HG03571 (cell line): ENCODE data around the gene UNC93B1.

Source experiments
- ATAC-seq: cut with Tn5 transposase; IDR thresholded peaks from one replicate; pipeline ENCODE4 v1.9.1; 2021; ENCODE audit not compliant: unreplicated experiment

UNC93B1 gene

DNA sequence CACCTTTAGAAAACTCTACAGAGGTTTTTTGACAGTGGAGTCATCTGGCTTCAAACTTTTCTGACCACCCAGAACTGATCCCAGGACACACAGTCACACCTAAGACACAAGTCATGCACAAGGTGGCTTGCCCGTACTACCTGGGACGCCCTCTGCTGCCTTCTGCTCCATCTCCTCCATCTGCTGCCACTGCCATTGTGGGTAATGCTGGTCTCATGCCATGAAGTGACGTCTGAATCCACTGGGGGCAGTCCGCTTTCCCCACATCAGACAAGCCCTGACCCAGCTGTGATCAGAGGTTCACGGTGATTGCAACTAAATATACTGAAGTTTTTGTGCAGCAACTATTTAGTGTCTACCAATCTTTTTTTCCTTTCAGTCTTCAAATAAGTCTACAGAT lies 21.1 kb upstream of the UNC93B1 start:
- no peak for ATAC-seq

DNA sequence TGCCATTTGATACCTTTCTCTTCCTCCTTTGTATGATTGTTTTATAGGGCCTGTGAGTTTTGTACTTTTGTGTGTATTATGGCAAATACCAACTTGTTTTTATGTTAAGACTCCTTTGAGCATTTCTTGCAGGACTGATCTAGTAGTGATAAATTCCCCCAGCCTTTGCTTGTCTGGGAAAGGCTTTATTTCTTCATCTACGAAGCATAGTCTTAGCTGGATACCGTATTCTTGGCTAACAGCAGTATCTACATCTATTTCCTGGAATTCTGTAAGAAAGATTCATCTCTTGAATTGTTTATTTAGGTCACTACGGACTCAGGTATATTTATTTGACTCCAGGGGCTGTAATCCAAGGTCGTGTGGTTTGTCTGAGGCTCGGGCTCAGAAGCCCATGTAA lies 20.6 kb upstream of the UNC93B1 start:
- ATAC-seq: no peak

DNA sequence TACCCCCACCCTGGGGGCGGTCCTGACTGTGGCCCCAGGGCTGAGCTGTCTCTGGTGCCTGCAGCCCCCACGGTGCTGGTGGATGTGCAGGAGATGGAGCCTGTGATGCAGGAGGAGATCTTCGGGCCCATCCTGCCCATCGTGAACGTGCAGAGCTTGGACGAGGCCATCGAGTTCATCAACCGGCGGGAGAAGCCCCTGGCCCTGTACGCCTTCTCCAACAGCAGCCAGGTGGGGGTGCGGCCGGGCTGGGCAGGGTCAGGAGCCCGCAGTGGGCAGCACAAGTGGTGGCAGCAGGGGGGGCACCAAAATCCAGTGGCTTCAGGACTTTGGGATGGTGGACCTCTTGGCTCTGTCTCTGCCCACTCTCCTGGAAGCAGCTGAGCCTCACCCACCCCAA lies 18.6 kb upstream of the UNC93B1 start:
- ATAC-seq: no peak

DNA sequence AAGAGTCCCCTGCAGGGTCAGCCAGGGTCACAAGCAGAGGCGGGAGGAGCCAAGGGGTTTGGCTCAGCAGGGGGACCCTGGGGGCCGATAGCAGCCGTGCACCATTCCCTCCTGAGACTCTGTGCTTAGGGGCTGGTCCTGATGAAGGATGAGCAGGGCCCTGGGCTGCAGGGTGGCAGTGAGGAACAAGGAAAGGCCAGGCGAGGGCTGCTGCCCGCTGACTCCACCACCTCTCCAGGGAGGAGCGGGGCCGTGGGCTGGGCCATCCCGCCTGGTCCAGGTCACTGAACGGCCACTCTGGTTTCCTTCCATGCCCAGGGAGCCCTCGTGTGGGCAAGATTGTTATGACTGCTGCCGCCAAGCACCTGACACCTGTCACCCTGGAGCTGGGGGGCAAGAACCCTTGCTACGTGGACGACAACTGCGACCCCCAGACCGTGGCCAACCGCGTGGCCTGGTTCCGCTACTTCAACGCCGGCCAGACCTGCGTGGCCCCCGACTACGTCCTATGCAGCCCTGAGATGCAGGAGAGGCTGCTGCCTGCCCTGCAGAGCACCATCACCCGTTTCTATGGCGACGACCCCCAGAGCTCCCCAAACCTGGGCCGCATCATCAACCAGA lies 17.4 kb upstream of the UNC93B1 start:
- ATAC-seq: no peak

DNA sequence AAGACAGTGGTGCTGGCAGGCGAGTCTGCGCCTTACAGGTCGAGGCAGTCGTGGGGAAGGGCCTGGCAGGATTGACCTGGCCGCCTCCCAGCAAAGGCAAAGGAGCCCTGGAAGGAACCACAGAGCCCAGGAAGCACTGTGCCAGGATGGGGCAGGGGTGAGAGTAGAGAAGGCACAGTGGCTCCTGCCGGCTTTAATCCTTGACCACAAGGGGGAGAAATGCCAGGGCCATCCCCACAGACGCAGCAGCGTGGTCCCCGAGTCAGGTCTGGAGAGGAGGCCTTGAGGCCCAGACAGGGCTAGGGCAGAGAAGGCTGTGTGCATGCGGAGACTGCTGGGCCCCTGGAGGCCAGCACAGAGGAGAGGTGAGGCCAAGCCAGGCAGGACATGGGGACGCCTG lies 16.7 kb upstream of the UNC93B1 start:
- ATAC-seq: no peak

DNA sequence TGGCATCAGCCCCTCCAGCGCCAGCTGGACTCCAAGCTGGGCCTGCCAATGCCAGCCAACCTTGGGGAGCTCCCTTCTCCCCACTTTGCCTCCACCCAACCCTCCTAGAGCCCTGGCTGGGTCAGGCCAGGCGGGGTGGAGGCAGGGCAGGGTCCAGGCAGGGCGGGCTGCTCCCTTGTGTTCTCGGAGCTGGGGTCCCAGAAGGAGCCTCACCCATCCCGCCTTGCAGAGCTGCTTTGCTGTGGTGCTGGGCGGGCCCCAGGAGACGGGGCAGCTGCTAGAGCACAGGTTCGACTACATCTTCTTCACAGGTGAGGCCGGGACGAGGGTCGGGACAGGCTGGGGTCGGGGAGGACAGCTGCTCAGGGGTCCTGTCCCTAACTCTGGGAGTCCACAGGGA lies 15.6 kb upstream of the UNC93B1 start:
- no peak for ATAC-seq

DNA sequence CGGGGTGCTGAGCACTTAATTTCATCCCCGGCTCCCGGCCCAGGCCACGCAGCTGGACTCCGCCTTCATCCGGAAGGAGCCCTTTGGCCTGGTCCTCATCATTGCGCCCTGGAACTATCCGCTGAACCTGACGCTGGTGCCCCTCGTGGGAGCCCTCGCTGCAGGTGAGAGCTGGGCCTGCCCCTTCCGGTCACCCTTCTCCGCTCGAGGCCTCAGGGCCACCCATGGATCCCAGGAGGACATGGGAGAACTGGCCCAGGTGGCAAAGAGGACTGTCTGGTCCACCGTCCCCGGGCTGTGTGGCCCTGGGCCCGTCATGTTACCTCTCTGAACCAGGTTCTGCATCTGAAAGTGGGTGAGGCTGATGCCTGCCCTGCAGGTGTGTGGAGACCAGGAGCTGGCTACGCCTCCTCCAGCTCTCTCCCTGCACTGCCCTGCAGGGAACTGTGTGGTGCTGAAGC lies 14.9 kb upstream of the UNC93B1 start:
- no peak for ATAC-seq

DNA sequence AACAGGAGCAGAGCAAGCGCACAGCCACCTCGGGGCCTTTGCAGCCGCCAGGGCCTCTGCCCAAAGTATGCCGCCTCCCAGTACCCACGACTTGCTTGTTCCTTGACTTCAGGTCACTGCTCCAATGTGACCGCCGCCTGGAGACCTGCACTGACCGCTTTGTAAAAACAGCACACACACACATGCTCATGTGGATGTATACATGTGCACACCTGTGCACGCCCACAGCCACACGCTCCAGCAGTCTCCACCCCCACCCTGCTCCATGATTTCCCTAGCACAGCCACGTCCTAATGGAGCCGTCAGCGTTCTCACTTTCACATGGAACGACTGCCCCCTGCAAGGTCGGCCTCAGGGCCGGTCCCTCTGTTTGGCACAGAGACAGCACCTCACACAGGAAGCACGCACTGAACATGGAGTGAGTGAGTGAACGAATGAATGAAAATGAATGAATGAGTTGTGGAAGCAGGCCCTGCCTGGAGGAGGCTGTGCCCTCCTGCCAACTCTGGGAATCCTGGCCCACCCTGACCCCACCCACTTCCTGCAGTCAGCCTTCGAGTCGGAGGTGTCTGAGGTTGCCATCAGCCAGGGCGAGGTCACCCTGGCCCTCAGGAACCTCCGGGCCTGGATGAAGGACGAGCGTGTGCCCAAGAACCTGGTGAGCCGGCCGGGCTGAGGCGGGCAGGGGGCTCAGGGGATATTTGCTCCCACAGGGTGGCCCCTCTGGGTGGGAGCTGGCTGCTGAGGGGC lies 14.3 kb upstream of the UNC93B1 start:
- no peak for ATAC-seq

DNA sequence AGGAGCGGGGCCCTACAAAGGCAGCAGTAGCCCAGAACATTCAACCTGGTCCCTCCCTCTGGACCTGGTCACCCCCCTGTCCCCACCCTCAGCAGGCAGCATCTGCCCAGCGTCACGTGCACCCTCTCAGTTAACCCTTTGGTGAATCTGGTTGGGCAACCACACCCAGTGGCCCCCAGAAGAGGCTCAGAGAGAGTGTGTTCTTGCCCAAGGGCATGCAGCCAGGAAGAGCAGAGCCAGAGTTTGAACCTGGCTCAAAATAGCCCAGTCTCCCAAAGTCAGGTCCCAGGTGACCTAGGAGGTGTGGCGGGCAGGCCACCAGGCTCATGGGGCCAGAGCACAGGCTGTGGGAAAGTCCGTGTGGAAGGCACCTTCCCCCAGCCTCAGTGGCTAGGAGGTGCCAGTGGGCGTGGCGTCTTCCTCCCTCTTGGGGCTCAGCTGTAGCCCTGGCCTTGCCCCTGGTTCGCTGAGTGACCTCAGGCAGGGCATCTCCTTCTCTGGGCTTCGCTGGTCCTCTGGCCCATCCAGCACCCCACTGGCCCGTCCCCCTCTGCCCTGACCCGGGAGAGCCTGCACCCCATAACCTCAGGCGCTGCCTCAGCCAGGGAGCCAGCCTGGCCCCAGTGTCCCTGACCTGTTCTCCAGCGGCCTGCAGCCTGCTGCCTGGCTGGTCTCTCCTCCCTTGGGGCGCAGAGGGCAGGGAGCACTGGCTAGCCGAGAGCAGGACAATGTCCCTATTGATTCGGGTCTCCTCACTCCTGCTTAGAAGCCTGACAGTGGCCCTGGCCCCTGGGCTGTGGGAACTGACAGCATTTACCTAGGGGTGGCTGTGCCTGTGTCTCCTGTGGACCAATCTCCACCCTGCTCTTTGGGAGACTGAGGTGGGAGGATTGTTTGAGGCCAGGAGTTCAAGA lies 13.3 kb upstream of the UNC93B1 start:
- no peak for ATAC-seq

DNA sequence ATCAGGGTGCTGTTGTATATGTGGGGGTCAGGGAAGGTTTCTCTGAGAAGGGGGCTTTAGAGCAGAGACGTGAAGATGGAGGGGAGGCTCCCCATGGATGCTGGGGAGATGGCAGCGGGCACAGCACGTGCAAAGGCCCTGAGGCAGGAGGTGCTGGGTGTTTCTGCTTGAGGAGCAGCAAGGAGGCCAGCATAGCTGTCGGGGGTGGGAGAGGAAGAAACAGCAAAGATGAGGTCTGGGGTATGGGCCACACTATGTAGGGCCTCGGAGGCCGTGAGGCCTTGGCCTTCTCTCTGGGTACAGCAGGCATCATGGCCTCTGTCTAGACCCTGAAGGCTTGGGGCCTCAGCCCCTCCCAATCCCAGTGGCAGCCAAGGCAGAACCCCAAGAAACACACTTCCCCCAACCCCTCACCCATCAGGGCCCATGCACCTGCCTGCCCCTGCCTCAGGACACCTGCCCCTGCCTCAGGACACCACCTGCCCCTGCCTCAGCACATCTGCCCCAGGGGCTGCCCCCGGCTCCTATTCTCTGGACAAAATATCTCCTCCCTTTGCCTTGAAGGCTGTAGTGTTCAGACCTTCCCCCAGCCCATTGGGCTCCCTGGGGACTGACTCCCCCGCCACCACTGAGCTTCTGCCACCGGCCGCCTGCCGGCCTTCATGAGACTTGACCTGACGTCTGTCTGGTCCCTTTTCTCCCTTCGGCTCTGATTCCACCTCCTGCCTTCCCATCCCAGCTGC lies 12.4 kb upstream of the UNC93B1 start:
- ATAC-seq: no peak

DNA sequence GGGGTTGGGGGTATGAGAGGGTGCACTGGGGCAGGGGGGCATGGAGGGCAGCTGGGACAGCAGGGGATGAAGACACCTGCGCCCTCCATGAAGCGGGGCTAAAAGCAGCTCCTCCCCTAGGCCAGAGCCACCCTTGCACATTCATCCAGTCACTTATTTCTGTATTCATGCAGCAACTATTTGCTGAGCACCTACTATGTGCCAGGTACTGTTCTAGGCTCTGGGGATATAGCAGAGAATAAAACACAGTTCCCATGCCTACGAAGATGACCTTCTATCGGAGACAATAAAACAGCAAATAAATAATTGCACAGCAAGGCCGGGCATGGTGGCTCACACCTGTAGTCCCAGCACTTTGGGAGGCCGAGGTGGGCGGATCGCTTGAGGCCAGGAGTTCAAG lies 11.6 kb upstream of the UNC93B1 start:
- ATAC-seq: no peak

DNA sequence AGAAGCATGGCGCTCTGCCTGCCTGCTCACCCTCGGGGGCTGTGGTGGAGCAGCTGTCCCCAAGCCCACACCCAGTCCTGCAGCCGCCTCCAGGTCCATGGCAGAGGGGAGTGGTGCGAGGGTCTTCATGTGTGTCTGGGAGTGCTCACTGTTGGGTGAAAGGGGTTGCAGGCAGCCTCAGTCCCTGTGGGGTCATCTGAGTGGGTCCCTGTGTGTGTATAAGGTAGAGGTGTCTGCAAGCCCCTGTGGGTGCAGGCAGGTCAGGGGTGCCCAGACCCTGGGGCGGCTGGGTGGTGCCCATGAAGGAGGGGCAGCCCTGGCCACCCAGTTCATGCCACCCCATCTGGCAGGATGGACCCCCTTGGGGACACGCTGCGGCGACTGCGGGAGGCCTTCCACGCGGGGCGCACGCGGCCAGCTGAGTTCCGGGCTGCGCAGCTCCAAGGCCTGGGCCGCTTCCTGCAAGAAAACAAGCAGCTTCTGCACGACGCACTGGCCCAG lies 11.1 kb upstream of the UNC93B1 start:
- no peak for ATAC-seq

DNA sequence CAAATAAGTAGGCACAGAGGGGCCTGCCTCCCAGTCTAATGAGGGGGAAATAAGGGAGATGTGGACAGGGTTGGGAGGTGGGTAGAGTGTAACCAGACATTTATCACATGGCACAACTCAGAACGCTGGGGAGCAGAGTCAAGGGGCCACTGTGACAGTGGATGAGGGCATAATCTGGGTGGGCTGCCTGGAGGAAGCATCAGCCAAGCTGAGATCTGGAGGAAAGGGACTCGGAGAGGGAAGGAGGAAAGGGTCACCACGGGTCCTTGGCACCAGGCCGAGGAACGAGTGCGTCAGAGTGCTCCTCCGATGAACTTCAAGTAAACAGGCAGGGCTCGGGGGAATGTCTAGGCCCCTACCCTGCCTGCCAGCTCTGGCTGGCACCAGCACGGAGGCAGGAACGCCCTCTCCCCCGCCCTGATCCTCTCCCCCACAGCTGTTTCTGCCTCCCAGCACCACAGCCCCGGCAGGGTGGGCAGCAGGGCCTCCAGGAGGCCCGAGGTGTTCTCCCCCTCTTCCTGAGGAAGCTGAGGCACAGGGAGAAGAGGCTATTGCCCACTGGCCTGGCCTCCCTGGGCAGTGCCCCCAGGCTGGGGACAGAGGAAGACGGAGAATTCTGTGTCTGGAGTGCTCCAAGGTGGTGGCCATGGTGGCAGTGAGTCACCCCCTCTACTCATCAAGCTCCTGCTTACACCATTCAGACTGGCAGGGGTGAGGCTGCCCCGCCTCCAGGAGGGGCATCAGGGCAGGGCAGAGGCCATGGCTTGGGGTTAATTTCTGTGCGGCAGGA lies 10.5 kb upstream of the UNC93B1 start:
- no peak for ATAC-seq

DNA sequence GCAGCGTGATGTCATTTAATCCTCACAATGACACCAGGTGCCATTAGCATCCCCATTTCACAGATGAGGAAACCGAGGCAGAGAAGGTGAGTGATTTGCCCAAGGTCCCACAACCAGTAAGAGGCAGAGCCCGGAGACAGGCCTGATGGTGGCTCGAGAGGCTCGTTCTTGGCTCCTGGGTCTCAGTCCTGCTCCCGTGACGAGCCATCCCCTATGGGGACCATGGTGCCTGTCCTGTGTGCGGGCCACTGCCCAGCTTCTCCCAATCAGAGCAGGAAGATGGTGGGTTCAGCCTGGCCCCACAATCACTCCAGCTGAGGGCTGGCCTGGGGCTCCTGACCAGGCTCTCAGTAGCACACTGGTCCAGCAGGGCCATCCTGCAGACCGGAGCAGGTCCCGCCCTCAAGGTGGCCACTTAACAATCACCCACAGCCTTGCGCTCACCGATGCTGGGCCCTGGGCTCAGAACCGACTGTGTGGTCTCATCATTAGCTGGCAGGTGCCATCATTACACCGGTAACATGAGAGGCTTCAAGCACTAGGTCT lies 9.8 kb upstream of the UNC93B1 start:
- ATAC-seq: no peak

DNA sequence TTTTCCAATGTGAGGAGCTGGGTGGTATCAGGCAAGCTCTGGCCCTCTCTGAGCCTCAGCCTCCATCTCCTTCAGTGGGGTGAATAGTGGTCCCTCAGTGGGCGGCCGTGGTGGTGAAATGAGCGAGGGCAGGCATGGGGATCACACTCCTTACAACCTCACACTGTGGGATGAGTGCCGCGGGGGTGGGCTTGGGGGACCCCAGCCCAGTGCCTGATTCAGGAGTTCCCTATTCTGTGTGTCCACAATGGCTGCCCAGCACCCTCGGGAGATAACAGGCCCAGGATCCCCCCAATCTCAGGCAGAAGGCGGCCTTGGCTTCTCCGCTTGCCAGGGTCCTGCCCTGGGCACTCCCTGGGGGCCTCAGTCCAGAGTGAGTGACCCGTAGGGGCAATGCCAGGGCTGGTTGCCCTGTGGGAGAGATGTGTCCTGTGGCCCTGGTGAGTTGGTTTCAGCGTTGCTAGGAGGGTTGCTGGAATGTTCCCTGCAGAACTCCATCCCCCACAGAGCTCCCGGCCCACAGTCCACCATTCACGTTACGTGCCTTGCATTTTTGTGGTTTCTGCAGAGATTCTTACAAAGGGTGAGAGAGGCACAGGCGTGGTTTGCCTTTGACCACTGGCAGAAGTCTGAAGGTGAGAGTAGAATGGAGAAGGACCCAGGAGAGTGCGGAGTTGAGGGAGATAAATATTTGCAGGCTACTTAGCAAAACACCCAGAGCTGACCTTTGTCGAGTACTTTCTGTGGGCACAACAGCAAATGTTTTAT lies 9.1 kb upstream of the UNC93B1 start:
- ATAC-seq: no peak

DNA sequence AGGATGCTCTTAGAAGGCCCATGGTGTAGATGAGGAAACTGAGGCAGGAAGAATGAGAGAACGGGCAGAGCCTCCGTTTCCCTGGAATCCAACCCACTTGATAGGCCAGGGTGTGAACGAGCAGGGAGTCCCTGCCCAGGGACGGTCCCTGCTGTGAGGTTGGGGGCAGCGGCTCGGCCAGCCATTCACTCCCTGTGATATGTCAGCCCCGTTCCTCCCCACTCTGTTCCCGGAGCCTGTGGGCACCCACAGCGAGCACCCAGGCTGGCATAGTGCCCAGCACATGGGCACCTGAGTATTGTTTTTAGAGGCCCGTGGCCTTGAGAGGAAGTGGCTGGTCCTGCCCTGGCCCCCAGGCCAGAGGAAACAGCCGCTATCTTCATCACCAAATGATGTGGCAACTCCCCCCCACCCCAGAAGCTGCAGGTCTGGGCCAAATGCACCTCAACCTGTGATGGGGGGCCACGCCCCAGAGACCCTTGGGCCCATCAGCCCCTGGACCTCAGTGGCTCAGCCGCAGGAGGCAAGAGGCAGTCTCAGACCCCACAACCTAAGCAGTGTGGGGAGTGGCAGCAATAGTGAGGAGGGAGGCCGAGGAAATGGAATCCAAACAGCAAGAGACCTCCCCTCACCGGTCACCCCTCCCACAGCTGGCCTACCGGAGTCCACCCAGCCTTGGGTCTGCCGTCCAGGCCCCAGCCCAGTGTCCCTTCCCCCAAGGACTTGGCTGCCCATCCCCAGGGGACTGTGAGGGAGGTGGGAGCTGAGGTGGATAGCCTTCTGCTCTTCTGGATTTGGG lies 8.3 kb upstream of the UNC93B1 start:
- no peak for ATAC-seq

DNA sequence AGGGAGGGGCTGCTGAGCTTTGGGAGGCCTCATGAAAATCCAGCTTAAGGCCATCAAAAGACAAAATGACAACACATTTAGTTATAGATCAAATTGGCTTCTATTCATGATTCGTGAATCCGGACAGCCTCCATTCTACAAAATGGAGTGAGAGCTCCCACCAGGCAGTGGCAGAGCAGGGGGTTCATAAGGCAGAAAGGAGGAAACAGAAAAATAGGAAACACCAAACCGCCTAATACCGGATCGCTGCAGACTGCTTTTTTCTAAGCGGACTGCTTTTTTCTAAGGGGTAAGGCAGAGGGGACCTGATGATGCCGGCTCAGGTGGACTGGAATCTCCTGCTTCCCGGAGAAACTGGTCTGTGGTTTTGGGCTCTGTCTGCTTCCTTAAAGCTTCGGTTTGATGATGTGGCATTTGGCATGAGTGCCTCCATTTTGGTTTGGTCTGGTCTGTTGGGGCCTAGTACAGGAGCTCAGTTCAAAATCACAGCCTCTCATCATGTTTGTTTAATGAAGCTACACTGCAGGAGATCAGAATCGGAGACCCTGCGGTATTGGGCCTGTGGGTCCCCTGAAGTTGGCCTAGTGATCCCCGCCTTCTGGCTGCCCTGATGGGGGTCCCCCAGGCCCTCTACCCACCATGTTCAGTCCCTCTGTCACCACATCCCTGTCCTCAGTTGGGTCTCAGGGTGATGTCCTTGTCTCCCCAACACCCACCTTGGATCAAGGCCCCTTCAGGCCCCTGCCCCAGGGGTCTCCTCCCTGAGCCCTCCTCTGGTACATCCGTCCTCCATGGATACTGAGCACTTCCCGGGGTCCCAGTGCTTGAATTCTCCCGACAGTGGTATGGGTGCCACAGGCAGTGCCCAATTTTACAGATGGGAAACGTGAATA lies 7.4 kb upstream of the UNC93B1 start:
- ATAC-seq: no peak
